ENCODE data around the gene PGK2. TPM values are rescaled to one million over a fixed set of nuclear protein-coding genes. Genes with fewer than 3 reads are reported as not detected.

Gene PGK2
- total and polyA plus RNA-seq, 2 of the 8 experiments (the other 6 are each of a cell fraction or from before 2014, with no cell fraction given) = not detected

- no peak for FAIRE-seq
- Histone ChIP-seq H2BK12ac (ENCODE audit: low read depth, low read length) (no peak within 1 kb of the TSS), H3K4me1 (replicated peaks in 1 of 4; ENCODE audit: control insufficient read depth in 3 of 4, insufficient read depth in 4 of 4, low read length in 3 of 4) (no peaks in the 10 kb centered on the region), H3K9me3 (ENCODE audit: insufficient read depth in 2 of 2, low read depth in 1 of 2, low read length in 1 of 2) (no peaks in the 10 kb centered on the region), H3K27ac (ENCODE audit: low read depth, low read length) (no peak within 1 kb of the TSS), H3K36me3 (ENCODE audit: control insufficient read depth in 2 of 4, insufficient read depth in 4 of 4, low read length in 3 of 4) (no peaks in the 10 kb centered on the region), H3K56ac (replicated peaks; ENCODE audit: insufficient read length, low read depth, low read length) (no peak within 1 kb of the TSS), H3K14ac (ENCODE audit: insufficient read length) (no peak within 1 kb of the TSS), H4K20me1 (replicated peaks in 1 of 2; ENCODE audit: control insufficient read depth in 1 of 2, insufficient read depth in 2 of 2, low read length in 2 of 2) (no peaks in the 10 kb centered on the region), H4K8ac (ENCODE audit: extremely low read depth, insufficient read depth, low read length) (no peak within 1 kb of the TSS), H2BK20ac (ENCODE audit: low read length) (no peak within 1 kb of the TSS), H4K91ac (replicated peaks; ENCODE audit: insufficient read length, low read length) (no peak within 1 kb of the TSS), H3K23me2 (ENCODE audit: low read depth, low read length) (no peaks in the 10 kb centered on the region; the same call in 1 of the 2 replicates), H3K79me1 (ENCODE audit: low read depth, low read length) (no peaks in the 10 kb centered on the region), H2AFZ (ENCODE audit: low read length) (no peak within 1 kb of the TSS), H3K4ac (replicated peaks; ENCODE audit: insufficient read length, low read depth, low read length) (no peak within 1 kb of the TSS), H3K18ac (ENCODE audit: extremely low read depth, low read length) (no peak within 1 kb of the TSS), H3K23ac (ENCODE audit: insufficient read length) (no peak within 1 kb of the TSS), H3K79me2 (ENCODE audit: control insufficient read depth in 1 of 2, insufficient read depth in 2 of 2, low read length in 2 of 2) (no peaks in the 10 kb centered on the region), H3K4me3 (ENCODE audit: extremely low read depth in 1 of 4, insufficient read depth in 2 of 4, low read depth in 3 of 4, low read length in 4 of 4) (no peak within 1 kb of the TSS), H4K5ac (ENCODE audit: insufficient read length, low read depth, low read length) (no peak within 1 kb of the TSS), H2BK5ac (ENCODE audit: low read depth, low read length) (no peak within 1 kb of the TSS), H2BK120ac (replicated peaks; ENCODE audit: low read depth, low read length) (no peak within 1 kb of the TSS), H2AK5ac (ENCODE audit: low read depth, low read length) (no peak within 1 kb of the TSS), H3K4me2 (ENCODE audit: insufficient read depth in 1 of 2, low read depth in 2 of 2, low read length in 2 of 2) (no peak within 1 kb of the TSS), H3K9ac (replicated peaks in 1 of 4; ENCODE audit: extremely low read depth in 1 of 4, low read depth in 3 of 4, low read length in 3 of 4) (no peak within 1 kb of the TSS), H3K27me3 (replicated peaks in 1 of 4; ENCODE audit: control insufficient read depth in 3 of 4, extremely low read depth in 1 of 4, insufficient read depth in 3 of 4, low read length in 3 of 4) (no peaks in the 10 kb centered on the region), H2BK15ac (ENCODE audit: low read length) (no peak within 1 kb of the TSS)
- DNase-seq (ENCODE audit: low read depth in 1 of 2, low spot score in 2 of 2) = no peak
- CTCF ChIA-PET (ENCODE audit: partially characterized antibody) = interaction anchor here (0.6 kb wide), 1 partner anchor 10 kb away, joined by 3 read pairs; no protein-coding TSS in a partner anchor
- 78% methylated on average over 1 of the region's 1 CpG; no CpG with 5 or more reads in 1 of the 2 experiments for WGBS, 2 experiments (ENCODE audit: extremely low coverage in 1 of 2, insufficient coverage in 1 of 2, insufficient read length in 1 of 2, insufficient replicate concordance in 2 of 2, low coverage in 1 of 2, low lambda C conversion rate in 2 of 2, missing lambda C conversion rate in 1 of 2)
- POLR2A ChIA-PET (ENCODE audit: partially characterized antibody) = no interaction called here
- TF ChIP-seq ZNF274 (IDR thresholded peaks at IDR 0.05; ENCODE audit: borderline replicate concordance, extremely low read depth, low read length) = no peak
- TF ChIP-seq, protein P1, sequence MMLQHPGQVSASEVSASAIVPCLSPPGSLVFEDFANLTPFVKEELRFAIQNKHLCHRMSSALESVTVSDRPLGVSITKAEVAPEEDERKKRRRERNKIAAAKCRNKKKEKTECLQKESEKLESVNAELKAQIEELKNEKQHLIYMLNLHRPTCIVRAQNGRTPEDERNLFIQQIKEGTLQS (IDR thresholded peaks at IDR 0.05; ENCODE audit: insufficient read depth, low read depth, low read length) = no peak
Observed at GRCh38 chr6:49744259-49744658, 42.8 kb downstream of the PGK2 start, which contains the start of gene CRISP3. Gene CRISP3 (minus strand): TSS chr6:49744388. CDS start chr6:49744367, 21 bp downstream.

All from H1 (cell line).